H1 (cell line): ENCODE data around the gene TPM1. TPM values are rescaled to one million over a fixed set of nuclear protein-coding genes. Genes with fewer than 3 reads are reported as not detected.

Experiments
- CTCF ChIA-PET: fragments of 300-600 bp; sonication (Branson Sonifier 250); formaldehyde crosslinking; loops from one replicate; lab custom pipeline; 2021; ENCODE audit not compliant: partially characterized antibody; lab: Charles Lee
- POLR2A ChIA-PET: fragments of 300-600 bp; sonication (Branson Sonifier 250); formaldehyde crosslinking; loops from one replicate; lab custom pipeline; 2021; ENCODE audit warnings: inconsistent platforms; ENCODE audit not compliant: partially characterized antibody; lab: Charles Lee
- DNase-seq, 2 experiments: peaks; one replicate each; pipeline versions ENCODE4 v3.0.0 to v3.0.0-alpha.2; 2010 to 2022; ENCODE audit warnings: low spot score in 2 of 2, low read depth in 1 of 2, mixed read lengths in 1 of 2
- FAIRE-seq: peaks from 2 replicates; lab custom pipeline; 2011; peaks lifted over from hg19 to GRCh38; lab: Jason Lieb, UNC
- H2AFZ ChIP-seq: 2 replicates; pipeline ENCODE4 v1.8.1; 2012; ENCODE audit warnings: low read length, inconsistent platforms
- H2AK5ac ChIP-seq: 2 replicates; pipeline ENCODE4 v1.6.1; 2013; ENCODE audit warnings: low read depth, low read length
- H2BK120ac ChIP-seq: replicated peaks from 2 replicates; pipeline ENCODE3; 2013; ENCODE audit warnings: low read depth, low read length, inconsistent platforms
- H2BK12ac ChIP-seq: 2 replicates; pipeline ENCODE4 v1.6.1; 2013; ENCODE audit warnings: low read depth, low read length
- H2BK15ac ChIP-seq: 2 replicates; pipeline ENCODE4 v1.6.1; 2013; ENCODE audit warnings: low read length
- H2BK20ac ChIP-seq: 2 replicates; pipeline ENCODE4 v1.6.1; 2013; ENCODE audit warnings: low read length
- H2BK5ac ChIP-seq: 2 replicates; pipeline ENCODE4 v1.6.1; 2013; ENCODE audit warnings: low read depth, low read length
- H3K14ac ChIP-seq: 2 replicates; pipeline ENCODE4 v1.6.1; 2013; ENCODE audit warnings: inconsistent platforms; ENCODE audit not compliant: insufficient read length
- H3K18ac ChIP-seq: 2 replicates; pipeline ENCODE4 v1.6.1; 2013; ENCODE audit warnings: low read length; ENCODE audit errors: extremely low read depth
- H3K23ac ChIP-seq: 2 replicates; pipeline ENCODE4 v1.6.1; 2013; ENCODE audit warnings: inconsistent platforms; ENCODE audit not compliant: insufficient read length
- H3K23me2 ChIP-seq: 2 replicates; pipeline ENCODE4 v1.6.1; 2013; ENCODE audit warnings: low read depth, low read length
- H3K27ac ChIP-seq: 2 replicates; pipeline ENCODE4 v1.6.1; 2011; ENCODE audit warnings: low read depth, low read length, inconsistent platforms
- H3K27me3 ChIP-seq, 4 experiments: replicated peaks in 1 of 4; 1 replicate in 1 of 4; 2 replicates in 3 of 4; pipeline versions ENCODE4 v1.6.1 to v1.8.1; 2011 to 2013; ENCODE audit warnings: low read length in 3 of 4, mild to moderate bottlenecking in 3 of 4, inconsistent platforms in 2 of 4, mixed read lengths in 2 of 4, moderate library complexity in 1 of 4; ENCODE audit not compliant: control insufficient read depth in 3 of 4, insufficient read depth in 3 of 4; ENCODE audit errors: extremely low read depth in 1 of 4
- H3K36me3 ChIP-seq, 4 experiments: 2 replicates each; pipeline versions ENCODE4 v1.6.1 to v1.8.1; 2011 to 2013; ENCODE audit warnings: mild to moderate bottlenecking in 4 of 4, low read length in 3 of 4, moderate library complexity in 2 of 4, control low read depth in 1 of 4, inconsistent platforms in 1 of 4; ENCODE audit not compliant: insufficient read depth in 4 of 4, control insufficient read depth in 2 of 4
- H3K4ac ChIP-seq: replicated peaks from 2 replicates; pipeline ENCODE3; 2013; ENCODE audit warnings: low read length, low read depth, mixed read lengths, inconsistent platforms; ENCODE audit not compliant: insufficient read length
- H3K4me1 ChIP-seq, 4 experiments: replicated peaks in 1 of 4; 1 replicate in 1 of 4; 2 replicates in 3 of 4; pipeline versions ENCODE4 v1.6.1 to v1.8.1; 2011 to 2013; ENCODE audit warnings: low read length in 3 of 4, inconsistent platforms in 2 of 4, mixed read lengths in 1 of 4; ENCODE audit not compliant: insufficient read depth in 4 of 4, control insufficient read depth in 3 of 4
- H3K4me2 ChIP-seq, 2 experiments: 2 replicates each; pipeline versions ENCODE4 v1.6.1 to v1.8.1; 2011 to 2013; ENCODE audit warnings: low read depth in 2 of 2, low read length in 2 of 2, control low read depth in 1 of 2, inconsistent platforms in 1 of 2, mild to moderate bottlenecking in 1 of 2; ENCODE audit not compliant: insufficient read depth in 1 of 2
- H3K4me3 ChIP-seq, 4 experiments: fragments of 200-600, 300-600 bp in 1 of 4; sonication (generic), shearing (Covaris generic), sonication (Bioruptor Twin) in 1 of 4; 2 replicates each; pipeline versions ENCODE4 v1.5.1 to v1.8.1; 2011 to 2016; ENCODE audit warnings: low read length in 4 of 4, low read depth in 3 of 4, control low read depth in 2 of 4, inconsistent platforms in 2 of 4, mild to moderate bottlenecking in 2 of 4, mixed read lengths in 1 of 4, moderate library complexity in 1 of 4; ENCODE audit not compliant: insufficient read depth in 2 of 4; ENCODE audit errors: extremely low read depth in 1 of 4
- H3K56ac ChIP-seq: replicated peaks from 2 replicates; pipeline ENCODE3; 2013; ENCODE audit warnings: low read depth, mild to moderate bottlenecking, mixed read lengths, low read length, inconsistent platforms; ENCODE audit not compliant: insufficient read length
- H3K79me1 ChIP-seq: 2 replicates; pipeline ENCODE4 v1.6.1; 2013; ENCODE audit warnings: low read depth, low read length, control low read depth
- H3K79me2 ChIP-seq, 2 experiments: 2 replicates each; pipeline versions ENCODE4 v1.6.1 to v1.8.1; 2012 to 2013; ENCODE audit warnings: low read length in 2 of 2, mild to moderate bottlenecking in 2 of 2, inconsistent platforms in 1 of 2; ENCODE audit not compliant: insufficient read depth in 2 of 2, control insufficient read depth in 1 of 2
- H3K9ac ChIP-seq, 4 experiments: replicated peaks in 1 of 4; 1 replicate in 1 of 4; 2 replicates in 3 of 4; pipeline versions ENCODE4 v1.6.1 to v1.8.1; 2011 to 2013; ENCODE audit warnings: low read depth in 3 of 4, low read length in 3 of 4, control low read depth in 2 of 4, mild to moderate bottlenecking in 2 of 4, moderate library complexity in 2 of 4, inconsistent platforms in 1 of 4; ENCODE audit errors: extremely low read depth in 1 of 4
- H3K9me3 ChIP-seq, 2 experiments: 2 replicates each; pipeline versions ENCODE4 v1.6.1 to v1.8.1; 2012 to 2013; ENCODE audit warnings: mild to moderate bottlenecking in 2 of 2, moderate library complexity in 2 of 2, control low read depth in 1 of 2, inconsistent platforms in 1 of 2, low read depth in 1 of 2, low read length in 1 of 2, mixed read lengths in 1 of 2; ENCODE audit not compliant: insufficient read depth in 2 of 2
- H4K20me1 ChIP-seq, 2 experiments: replicated peaks in 1 of 2; 2 replicates each; pipeline versions ENCODE3 to v1.8.1; 2011 to 2013; ENCODE audit warnings: inconsistent platforms in 2 of 2, low read length in 2 of 2, mild to moderate bottlenecking in 1 of 2; ENCODE audit not compliant: insufficient read depth in 2 of 2, control insufficient read depth in 1 of 2
- H4K5ac ChIP-seq: 2 replicates; pipeline ENCODE4 v1.6.1; 2013; ENCODE audit warnings: low read length, low read depth, mixed read lengths, inconsistent platforms; ENCODE audit not compliant: insufficient read length
- H4K8ac ChIP-seq: 2 replicates; pipeline ENCODE4 v1.8.0; 2013; ENCODE audit warnings: mild to moderate bottlenecking, moderate library complexity, low read length, inconsistent platforms; ENCODE audit not compliant: insufficient read depth; ENCODE audit errors: extremely low read depth
- H4K91ac ChIP-seq: replicated peaks from 2 replicates; pipeline ENCODE3; 2013; ENCODE audit warnings: low read length, mixed read lengths, inconsistent platforms; ENCODE audit not compliant: insufficient read length
- EP300 ChIP-seq, 2 experiments: IDR thresholded peaks; 1 replicate in 1 of 2; 2 replicates in 1 of 2; pipeline ENCODE4 v1.6.1; 2011 to 2012; ENCODE audit warnings: low read depth in 2 of 2, low read length in 2 of 2, mild to moderate bottlenecking in 2 of 2, borderline replicate concordance in 1 of 2, inconsistent platforms in 1 of 2, moderate library complexity in 1 of 2
- EZH2 ChIP-seq: fragments of 200-600 bp; sonication (generic); IDR thresholded peaks from 2 replicates; pipeline ENCODE4 v1.7.1; 2012; ENCODE audit warnings: low read depth, mild to moderate bottlenecking, moderate library complexity, low read length, inconsistent platforms; ENCODE audit not compliant: severe bottlenecking
- GABPA ChIP-seq: IDR thresholded peaks from 2 replicates; pipeline ENCODE4 v1.6.1; 2011; ENCODE audit warnings: mild to moderate bottlenecking, low read length, moderate library complexity, borderline replicate concordance; ENCODE audit not compliant: insufficient read depth
- MAX ChIP-seq: IDR thresholded peaks from 2 replicates; pipeline ENCODE4 v1.6.1; 2012; ENCODE audit warnings: inconsistent platforms
- SIX5 ChIP-seq: IDR thresholded peaks from 2 replicates; pipeline ENCODE4 v1.6.1; 2011; ENCODE audit warnings: mild to moderate bottlenecking, low read depth, low read length
- SP1 ChIP-seq: IDR thresholded peaks from 2 replicates; pipeline ENCODE4 v1.6.1; 2011; ENCODE audit warnings: low read depth, low read length
- TAF1 ChIP-seq: IDR thresholded peaks from 2 replicates; pipeline ENCODE4 v1.6.1; 2011; ENCODE audit warnings: mild to moderate bottlenecking, low read depth, low read length
- WGBS, 2 experiments: shearing (Covaris generic) in 1 of 2; methylation state at CpG; one replicate each; pipeline versions ENCODE4 v1.1.6 to v1.1.7; 2013 to 2015; ENCODE audit warnings: low lambda C conversion rate in 2 of 2, mixed read lengths in 2 of 2, inconsistent platforms in 1 of 2, low coverage in 1 of 2, missing lambda C conversion rate in 1 of 2; ENCODE audit not compliant: insufficient replicate concordance in 2 of 2, insufficient coverage in 1 of 2, insufficient read length in 1 of 2; ENCODE audit errors: extremely low coverage in 1 of 2, missing lambda C conversion rate in 1 of 2; 5-methylcytosine and 5-hydroxymethylcytosine counted together
- polyA plus RNA-seq, 7 experiments: library from polyadenylated mRNA; depleted of rRNA in 3 of 7; stranded (reverse) in 5 of 7; unstranded in 2 of 7; fragments of >200 nt in 5 of 7; fragments of 200-250 nt in 2 of 7; gene quantifications; 1 replicate in 5 of 7; 2 replicates in 1 of 7; 4 replicates in 1 of 7; pipeline versions ENCODE4 v1.2.1 to v1.2.3, GENCODE V29; 2011 to 2013; ENCODE audit warnings: missing spikeins in 2 of 7, mixed read lengths in 2 of 7
- total RNA-seq: library from RNA; stranded (reverse); fragmentation: NEBNext Ultra II Directional; extraction: Animal tissue kit (Norgen Biotek cat#: 25700); gene quantifications from 2 replicates; pipeline ENCODE4 v1.2.1, GENCODE V29; 2021
- TF ChIP-seq, protein P1 (sequence below): IDR thresholded peaks from 2 replicates; pipeline ENCODE4 v1.6.1; 2012; ENCODE audit warnings: inconsistent platforms

TPM1 gene
- total and polyA plus RNA-seq, 2 of the 8 experiments (the other 6 are each of a cell fraction or from before 2014, with no cell fraction given): 258 to 579 TPM

DNA sequence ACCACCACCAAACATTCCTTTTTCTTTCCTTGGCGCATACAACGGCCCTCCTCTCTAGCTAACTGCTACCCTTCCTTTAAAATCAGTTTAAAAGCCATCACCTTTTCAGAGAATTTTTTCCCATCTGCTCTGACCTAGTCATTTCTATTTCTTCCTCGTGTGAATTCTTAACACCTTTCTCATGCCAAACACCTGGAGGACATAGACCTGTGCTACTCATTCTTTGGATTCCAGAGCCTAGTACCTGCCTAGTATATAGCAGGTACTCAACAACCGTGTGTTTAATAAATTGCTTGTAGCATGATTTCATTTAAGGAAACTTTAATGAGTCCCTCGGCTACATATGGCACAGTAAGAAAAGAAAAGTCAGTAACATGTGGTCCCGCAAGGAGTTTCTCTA is 2.0 kb upstream of the TPM1 start:
- Histone ChIP-seq H3K9ac (no peak overlapping the region), H3K4me2 (peak overlapping the region in 1 of 2 experiments; percentile 87; a peak in 1 of 4 replicates), H3K23ac (no peak overlapping the region), H3K27me3 (peaks cover 0 to 3% (median 0%) of the 10 kb centered on the region in 4 experiments; a peak in 2 of 7 replicates), H4K8ac (no peak overlapping the region), H2BK20ac (no peak overlapping the region), H3K9me3 (no peaks in the 10 kb centered on the region), H3K14ac (no peak overlapping the region), H3K18ac (peak overlapping the region; percentile 36; the same call in 1 of the 2 replicates), H4K5ac (no peak overlapping the region), H2AFZ (no peak overlapping the region), H4K91ac (no peak overlapping the region), H2AK5ac (no peak overlapping the region), H2BK5ac (0 out of 2 replicates have a peak overlapping the region, but pooled peaks have one; percentile 27), H3K4me3 (no peak overlapping the region), H4K20me1 (peaks cover 3 to 6% of the 10 kb centered on the region in 2 experiments), H3K4me1 (peaks cover 2 to 28% (median 17%) of the 10 kb centered on the region in 4 experiments; a peak in 6 of 7 replicates), H3K56ac (no peak overlapping the region), H2BK120ac (no peak overlapping the region), H2BK12ac (peak overlapping the region; percentile 64; the same call in 1 of the 2 replicates), H3K23me2 (peaks cover 13% of the 10 kb centered on the region; the same call in 1 of the 2 replicates), H3K79me2 (peaks cover 0 to 24% of the 10 kb centered on the region in 2 experiments; a peak in 2 of 4 replicates), H3K4ac (no peak overlapping the region), H3K27ac (no peak overlapping the region), H2BK15ac (0 out of 2 replicates have a peak overlapping the region, but pooled peaks have one; percentile 50), H3K79me1 (no peaks in the 10 kb centered on the region), H3K36me3 (peaks cover 4 to 22% (median 8%) of the 10 kb centered on the region in 4 experiments; a peak in 6 of 8 replicates)
- ChIA-PET POLR2A (interaction anchor here (1.2 to 30.9 kb wide), 7 partner anchors 7 to 192 kb away, joined by 3 to 635 read pairs (median 104); no protein-coding TSS in a partner anchor), CTCF (interaction anchor here (0.9 to 3.6 kb wide), 6 partner anchors 7 to 258 kb away, joined by 3 to 16 read pairs (median 5); no protein-coding TSS in a partner anchor)
- 71% methylated on average over 6 of the region's 6 CpGs; no CpG with 5 or more reads in 1 of the 2 experiments for WGBS, 2 experiments
- DNase-seq: no peak
- FAIRE-seq: no peak
- TF ChIP-seq TAF1 (no peak), EZH2 (no peak), MAX (0 out of 2 replicates have a peak, but pooled peaks have one; percentile 31), EP300 (IDR thresholded peaks at IDR 0.05; ENCODE audit: borderline replicate concordance in 1 of 2, low read depth in 2 of 2, low read length in 2 of 2) (no peak), GABPA (no peak), SIX5 (no peak), SP1 (no peak)
- TF ChIP-seq, protein P1, sequence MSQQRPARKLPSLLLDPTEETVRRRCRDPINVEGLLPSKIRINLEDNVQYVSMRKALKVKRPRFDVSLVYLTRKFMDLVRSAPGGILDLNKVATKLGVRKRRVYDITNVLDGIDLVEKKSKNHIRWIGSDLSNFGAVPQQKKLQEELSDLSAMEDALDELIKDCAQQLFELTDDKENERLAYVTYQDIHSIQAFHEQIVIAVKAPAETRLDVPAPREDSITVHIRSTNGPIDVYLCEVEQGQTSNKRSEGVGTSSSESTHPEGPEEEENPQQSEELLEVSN: no peak; the same call in 1 of the 2 replicates
